HepG2 (cell line): ENCODE data around the gene VPS25. TPM values are rescaled to one million over a fixed set of nuclear protein-coding genes. Genes with fewer than 3 reads are reported as not detected.

Experiments
- ESRRA ChIP-seq: sonication (generic); formaldehyde crosslinking; IDR thresholded peaks from 2 replicates; pipeline ENCODE4 v1.5.1; 2020; ENCODE audit warnings: mild to moderate bottlenecking, low read depth, missing genetic modification reagents
- FOSL2 ChIP-seq: sonication (generic); formaldehyde crosslinking; IDR thresholded peaks from 2 replicates; pipeline ENCODE4 v1.4.0; 2020; ENCODE audit warnings: missing genetic modification reagents
- KDM4B ChIP-seq: sonication (generic); formaldehyde crosslinking; IDR thresholded peaks from 2 replicates; pipeline ENCODE4 v1.4.0; 2020; ENCODE audit warnings: missing genetic modification reagents
- MEF2D ChIP-seq: sonication (generic); formaldehyde crosslinking; IDR thresholded peaks from 2 replicates; pipeline ENCODE4 v1.5.1; 2020; ENCODE audit warnings: mild to moderate bottlenecking, missing genetic modification reagents
- MLLT10 ChIP-seq: sonication (generic); formaldehyde crosslinking; IDR thresholded peaks from 2 replicates; pipeline ENCODE4 v1.4.0; 2020; ENCODE audit warnings: missing genetic modification reagents
- PHF21A ChIP-seq: sonication (generic); formaldehyde crosslinking; IDR thresholded peaks from 2 replicates; pipeline ENCODE4 v1.5.0; 2020; ENCODE audit warnings: mild to moderate bottlenecking, missing genetic modification reagents
- SETDB1 ChIP-seq: sonication (generic); formaldehyde crosslinking; IDR thresholded peaks from 2 replicates; pipeline ENCODE4 v1.5.1; 2020; ENCODE audit warnings: missing genetic modification reagents, mild to moderate bottlenecking, borderline replicate concordance
- SIN3B ChIP-seq: fragments of 150-350 bp; IDR thresholded peaks from 2 replicates; pipeline ENCODE4 v1.6.1; 2014; ENCODE audit warnings: low read length
- SMARCE1 ChIP-seq: fragments of 450-650 bp; IDR thresholded peaks from 2 replicates; pipeline ENCODE4 v1.6.1; 2017; ENCODE audit warnings: borderline replicate concordance
- SRSF1 ChIP-seq: fragments of 200-400 bp; formaldehyde crosslinking; optimal IDR thresholded peaks from 2 replicates; pipeline ENCODE3; 2017; ENCODE audit warnings: mild to moderate bottlenecking, low read depth, low read length, moderate library complexity
- TBX3 ChIP-seq: fragments of 450-650 bp; IDR thresholded peaks from 2 replicates; pipeline ENCODE4 v1.6.1; 2017; ENCODE audit warnings: antibody characterized with exemption, mild to moderate bottlenecking, inconsistent platforms, borderline replicate concordance
- ZMYM2 ChIP-seq: sonication (generic); formaldehyde crosslinking; IDR thresholded peaks from 2 replicates; pipeline ENCODE4 v1.8.0; 2022; ENCODE audit warnings: mild to moderate bottlenecking, missing genetic modification reagents
- ZMYM4 ChIP-seq: sonication (generic); formaldehyde crosslinking; IDR thresholded peaks from 2 replicates; pipeline ENCODE4 v1.8.1; 2023; ENCODE audit warnings: mild to moderate bottlenecking, missing genetic modification reagents
- ZNF17 ChIP-seq: sonication (generic); formaldehyde crosslinking; IDR thresholded peaks from 2 replicates; pipeline ENCODE4 v1.5.0; 2020; ENCODE audit warnings: mild to moderate bottlenecking, missing genetic modification reagents
- ZNF264 ChIP-seq: sonication (generic); formaldehyde crosslinking; IDR thresholded peaks from 2 replicates; pipeline ENCODE4 v1.4.0; 2020; ENCODE audit warnings: missing genetic modification reagents
- ZNF274 ChIP-seq: sonication (generic); formaldehyde crosslinking; IDR thresholded peaks from 2 replicates; pipeline ENCODE4 v1.5.1; 2020; ENCODE audit warnings: mild to moderate bottlenecking, missing genetic modification reagents
- ZNF766 ChIP-seq: sonication (generic); formaldehyde crosslinking; IDR thresholded peaks from 2 replicates; pipeline ENCODE4 v1.5.0; 2020; ENCODE audit warnings: missing genetic modification reagents, borderline replicate concordance
- polyA plus RNA-seq, 8 experiments: library from polyadenylated mRNA; depleted of rRNA in 3 of 8; stranded (reverse) in 7 of 8; unstranded in 1 of 8; fragments of >200 nt; fragmentation: Illumina TruSeq in 4 of 8; extraction: Trizol in 4 of 8; gene quantifications; 2 replicates each; pipeline versions ENCODE4 v1.2.1 to v1.2.3, GENCODE V29; 2011 to 2016; ENCODE audit warnings: low read depth in 4 of 8, missing spikeins in 1 of 8, mixed read lengths in 1 of 8; ENCODE audit not compliant: insufficient read depth in 1 of 8
- total RNA-seq, 5 experiments: library from RNA; depleted of rRNA; stranded (reverse); fragments of >200 nt; fragmentation: Illumina TruSeq; extraction: Trizol; gene quantifications; 2 replicates each; pipeline ENCODE4 v1.2.3, GENCODE V29; 2016; ENCODE audit warnings: low read depth in 1 of 5
- TF ChIP-seq, protein P1 (sequence below): sonication (generic); formaldehyde crosslinking; IDR thresholded peaks from 2 replicates; pipeline ENCODE4 v1.4.0; 2020; ENCODE audit warnings: low read depth, mild to moderate bottlenecking, missing genetic modification reagents
- TF ChIP-seq, protein P2 (sequence below): sonication (generic); formaldehyde crosslinking; IDR thresholded peaks from one replicate; pipeline ENCODE4 v1.5.1; 2020; ENCODE audit warnings: mild to moderate bottlenecking, missing genetic modification reagents; ENCODE audit errors: not compliant biosample characterization

The VPS25 gene
- total and polyA plus RNA-seq, 2 of the 13 experiments (the other 11 are each of a cell fraction or from before 2014, with no cell fraction given) = 161 to 249 TPM

GRCh38 chr17:42760652-42761581 is 12.3 kb upstream of the VPS25 start, which contains the start of gene RAMP2 (continued):
- TF ChIP-seq KDM4B (CRISPR knock-in tag) (no peak), ESRRA (CRISPR knock-in tag) (no peak), SRSF1 (peak; percentile 62), ZMYM2 (no peak), ZMYM4 (CRISPR knock-in tag) (peak; percentile 51; the same call in 1 of the 2 replicates), MEF2D (0 out of 2 replicates have a peak, but pooled peaks have one; percentile 56), SETDB1 (CRISPR knock-in tag) (no peak), ZNF274 (peak; percentile 45; the same call in 1 of the 2 replicates), ZNF766 (CRISPR knock-in tag) (no peak), FOSL2 (CRISPR knock-in tag) (no peak), SMARCE1 (no peak), ZNF17 (CRISPR knock-in tag) (no peak), PHF21A (CRISPR knock-in tag) (no peak), ZNF264 (CRISPR knock-in tag) (no peak), SIN3B (no peak), MLLT10 (CRISPR knock-in tag) (no peak), TBX3 (no peak)
- TF ChIP-seq, protein P1, sequence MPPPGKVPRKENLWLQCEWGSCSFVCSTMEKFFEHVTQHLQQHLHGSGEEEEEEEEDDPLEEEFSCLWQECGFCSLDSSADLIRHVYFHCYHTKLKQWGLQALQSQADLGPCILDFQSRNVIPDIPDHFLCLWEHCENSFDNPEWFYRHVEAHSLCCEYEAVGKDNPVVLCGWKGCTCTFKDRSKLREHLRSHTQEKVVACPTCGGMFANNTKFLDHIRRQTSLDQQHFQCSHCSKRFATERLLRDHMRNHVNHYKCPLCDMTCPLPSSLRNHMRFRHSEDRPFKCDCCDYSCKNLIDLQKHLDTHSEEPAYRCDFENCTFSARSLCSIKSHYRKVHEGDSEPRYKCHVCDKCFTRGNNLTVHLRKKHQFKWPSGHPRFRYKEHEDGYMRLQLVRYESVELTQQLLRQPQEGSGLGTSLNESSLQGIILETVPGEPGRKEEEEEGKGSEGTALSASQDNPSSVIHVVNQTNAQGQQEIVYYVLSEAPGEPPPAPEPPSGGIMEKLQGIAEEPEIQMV = no peak
- TF ChIP-seq, protein P2, sequence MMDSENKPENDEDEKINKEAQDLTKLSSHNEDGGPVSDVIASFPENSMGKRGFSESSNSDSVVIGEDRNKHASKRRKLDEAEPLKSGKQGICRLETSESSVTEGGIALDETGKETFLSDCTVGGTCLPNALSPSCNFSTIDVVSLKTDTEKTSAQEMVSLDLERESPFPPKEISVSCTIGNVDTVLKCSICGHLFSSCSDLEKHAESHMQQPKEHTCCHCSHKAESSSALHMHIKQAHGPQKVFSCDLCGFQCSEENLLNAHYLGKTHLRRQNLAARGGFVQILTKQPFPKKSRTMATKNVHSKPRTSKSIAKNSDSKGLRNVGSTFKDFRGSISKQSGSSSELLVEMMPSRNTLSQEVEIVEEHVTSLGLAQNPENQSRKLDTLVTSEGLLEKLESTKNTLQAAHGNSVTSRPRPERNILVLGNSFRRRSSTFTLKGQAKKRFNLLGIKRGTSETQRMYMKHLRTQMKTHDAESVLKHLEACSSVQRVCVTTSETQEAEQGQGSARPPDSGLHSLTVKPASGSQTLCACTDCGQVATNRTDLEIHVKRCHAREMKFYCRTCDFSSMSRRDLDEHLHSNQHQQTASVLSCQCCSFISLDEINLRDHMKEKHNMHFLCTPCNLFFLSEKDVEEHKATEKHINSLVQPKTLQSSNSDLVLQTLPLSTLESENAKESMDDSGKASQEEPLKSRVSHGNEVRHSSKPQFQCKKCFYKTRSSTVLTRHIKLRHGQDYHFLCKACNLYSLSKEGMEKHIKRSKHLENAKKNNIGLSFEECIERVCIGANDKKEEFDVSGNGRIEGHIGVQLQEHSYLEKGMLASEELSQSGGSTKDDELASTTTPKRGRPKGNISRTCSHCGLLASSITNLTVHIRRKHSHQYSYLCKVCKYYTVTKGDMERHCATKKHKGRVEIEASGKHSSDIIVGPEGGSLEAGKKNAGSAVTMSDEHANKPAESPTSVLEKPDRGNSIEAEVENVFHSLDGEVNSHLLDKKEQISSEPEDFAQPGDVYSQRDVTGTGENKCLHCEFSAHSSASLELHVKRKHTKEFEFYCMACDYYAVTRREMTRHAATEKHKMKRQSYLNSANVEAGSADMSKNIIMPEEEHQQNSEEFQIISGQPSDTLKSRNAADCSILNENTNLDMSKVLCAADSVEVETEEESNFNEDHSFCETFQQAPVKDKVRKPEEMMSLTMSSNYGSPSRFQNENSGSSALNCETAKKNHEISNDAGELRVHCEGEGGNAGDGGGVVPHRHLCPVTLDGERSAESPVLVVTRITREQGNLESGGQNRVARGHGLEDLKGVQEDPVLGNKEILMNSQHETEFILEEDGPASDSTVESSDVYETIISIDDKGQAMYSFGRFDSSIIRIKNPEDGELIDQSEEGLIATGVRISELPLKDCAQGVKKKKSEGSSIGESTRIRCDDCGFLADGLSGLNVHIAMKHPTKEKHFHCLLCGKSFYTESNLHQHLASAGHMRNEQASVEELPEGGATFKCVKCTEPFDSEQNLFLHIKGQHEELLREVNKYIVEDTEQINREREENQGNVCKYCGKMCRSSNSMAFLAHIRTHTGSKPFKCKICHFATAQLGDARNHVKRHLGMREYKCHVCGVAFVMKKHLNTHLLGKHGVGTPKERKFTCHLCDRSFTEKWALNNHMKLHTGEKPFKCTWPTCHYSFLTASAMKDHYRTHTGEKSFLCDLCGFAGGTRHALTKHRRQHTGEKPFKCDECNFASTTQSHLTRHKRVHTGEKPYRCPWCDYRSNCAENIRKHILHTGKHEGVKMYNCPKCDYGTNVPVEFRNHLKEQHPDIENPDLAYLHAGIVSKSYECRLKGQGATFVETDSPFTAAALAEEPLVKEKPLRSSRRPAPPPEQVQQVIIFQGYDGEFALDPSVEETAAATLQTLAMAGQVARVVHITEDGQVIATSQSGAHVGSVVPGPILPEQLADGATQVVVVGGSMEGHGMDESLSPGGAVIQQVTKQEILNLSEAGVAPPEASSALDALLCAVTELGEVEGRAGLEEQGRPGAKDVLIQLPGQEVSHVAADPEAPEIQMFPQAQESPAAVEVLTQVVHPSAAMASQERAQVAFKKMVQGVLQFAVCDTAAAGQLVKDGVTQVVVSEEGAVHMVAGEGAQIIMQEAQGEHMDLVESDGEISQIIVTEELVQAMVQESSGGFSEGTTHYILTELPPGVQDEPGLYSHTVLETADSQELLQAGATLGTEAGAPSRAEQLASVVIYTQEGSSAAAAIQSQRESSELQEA (CRISPR knock-in tag) = peak; percentile 53
